T-helper 1 cell treated with Interleukin-12 subunit alpha and Interleukin-12 subunit beta and Interleukin-4 antibody, amounts not matched to agents 30 μg/mL and 1 μg/mL, for 36 hours (primary cell): ENCODE results near the gene IFRD2.
"Not testable (repeated sequence)": the region's sequence is repeated elsewhere in the genome, so short reads cannot be mapped to it uniquely, and the experiment has no call there.

ENCODE experiments used
- H3K27ac Mint-ChIP-seq: one replicate; pipeline ENCODE4 v1.8.0; 2021; ENCODE audit warnings: mild to moderate bottlenecking, mixed read lengths
- H3K27me3 Mint-ChIP-seq: one replicate; pipeline ENCODE4 v1.8.0; 2021; ENCODE audit warnings: low read depth, mixed read lengths
- H3K36me3 Mint-ChIP-seq: one replicate; pipeline ENCODE4 v1.8.0; 2021; ENCODE audit warnings: low read depth, mixed read lengths
- H3K4me1 Mint-ChIP-seq: one replicate; pipeline ENCODE4 v1.8.0; 2021; ENCODE audit warnings: low read depth, mixed read lengths
- H3K4me3 Mint-ChIP-seq: one replicate; pipeline ENCODE4 v1.8.0; 2021; ENCODE audit warnings: mild to moderate bottlenecking, moderate library complexity, mixed read lengths
- H3K9me3 Mint-ChIP-seq: one replicate; pipeline ENCODE4 v1.8.0; 2021; ENCODE audit warnings: mixed read lengths

The IFRD2 gene

GRCh38 chr3:50272911-50273688 is 19.1 kb downstream of the IFRD2 start:
- Mint-ChIP-seq H3K36me3 (no peaks in the 10 kb centered on the region), H3K4me3 (peak overlapping the region; percentile 75), H3K27me3 (peaks cover 40% of the 10 kb centered on the region), H3K9me3 (no peaks in the 10 kb centered on the region), H3K4me1 (peaks cover 21% of the 10 kb centered on the region), H3K27ac (no peak overlapping the region)

GRCh38 chr3:50272538-50272910 is 19.7 kb downstream of the IFRD2 start:
- H3K9me3 Mint-ChIP-seq, H3K27ac Mint-ChIP-seq, H3K36me3 Mint-ChIP-seq: not testable (repeated sequence)
- Mint-ChIP-seq H3K4me1 (peaks cover 21% of the 10 kb centered on the region), H3K4me3 (peak overlapping the region; percentile 75), H3K27me3 (peaks cover 40% of the 10 kb centered on the region)

- Mint-ChIP-seq H3K9me3 (no peaks in the 10 kb centered on the region), H3K27me3 (peaks cover 41% of the 10 kb centered on the region), H3K4me3 (no peak overlapping the region), H3K4me1 (peaks cover 21% of the 10 kb centered on the region), H3K36me3 (no peaks in the 10 kb centered on the region), H3K27ac (no peak overlapping the region)
Measured at GRCh38 chr3:50271314-50271936, 20.8 kb downstream of the IFRD2 start.

- Mint-ChIP-seq H3K4me3 (no peak overlapping the region), H3K27me3 (peaks cover 35% of the 10 kb centered on the region), H3K27ac (no peak overlapping the region)
Measured at GRCh38 chr3:50270422-50271224, 21.6 kb downstream of the IFRD2 start.

GRCh38 chr3:50269977-50270413 is 22.2 kb downstream of the IFRD2 start:
- Mint-ChIP-seq H3K4me1 (peaks cover 15% of the 10 kb centered on the region), H3K36me3 (no peaks in the 10 kb centered on the region), H3K4me3 (no peak overlapping the region), H3K9me3 (no peaks in the 10 kb centered on the region), H3K27me3 (peaks cover 28% of the 10 kb centered on the region), H3K27ac (no peak overlapping the region)

More at GRCh38 chr3:50270422-50271224, 21.6 kb downstream of the IFRD2 start:
- Mint-ChIP-seq H3K36me3 (no peaks in the 10 kb centered on the region), H3K4me1 (peaks cover 17% of the 10 kb centered on the region), H3K9me3 (no peaks in the 10 kb centered on the region)

DNA sequence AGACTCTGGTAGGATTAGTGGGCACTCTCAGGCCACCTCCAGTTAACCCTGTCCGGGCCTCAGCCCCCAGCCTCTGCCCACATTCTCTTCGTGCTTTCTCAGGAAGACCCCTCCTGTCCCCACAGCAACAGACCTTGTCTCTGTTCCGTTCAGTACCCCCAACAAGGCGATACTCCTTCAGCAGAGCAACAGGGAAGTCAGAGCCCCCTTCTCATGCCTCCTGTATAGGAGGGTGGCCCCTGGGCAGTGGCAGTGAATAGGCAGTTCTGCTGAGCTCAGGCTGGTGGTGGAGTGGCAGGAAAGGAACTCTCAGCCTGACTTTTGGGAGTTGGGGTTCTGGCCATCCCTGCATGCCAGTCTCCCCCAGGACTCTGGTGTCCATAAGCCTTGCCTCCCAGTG is 22.8 kb downstream of the IFRD2 start:
- Mint-ChIP-seq H3K27ac (no peak overlapping the region), H3K27me3 (peaks cover 23% of the 10 kb centered on the region), H3K9me3 (no peaks in the 10 kb centered on the region), H3K4me3 (no peak overlapping the region), H3K36me3 (no peaks in the 10 kb centered on the region), H3K4me1 (peaks cover 13% of the 10 kb centered on the region)

DNA sequence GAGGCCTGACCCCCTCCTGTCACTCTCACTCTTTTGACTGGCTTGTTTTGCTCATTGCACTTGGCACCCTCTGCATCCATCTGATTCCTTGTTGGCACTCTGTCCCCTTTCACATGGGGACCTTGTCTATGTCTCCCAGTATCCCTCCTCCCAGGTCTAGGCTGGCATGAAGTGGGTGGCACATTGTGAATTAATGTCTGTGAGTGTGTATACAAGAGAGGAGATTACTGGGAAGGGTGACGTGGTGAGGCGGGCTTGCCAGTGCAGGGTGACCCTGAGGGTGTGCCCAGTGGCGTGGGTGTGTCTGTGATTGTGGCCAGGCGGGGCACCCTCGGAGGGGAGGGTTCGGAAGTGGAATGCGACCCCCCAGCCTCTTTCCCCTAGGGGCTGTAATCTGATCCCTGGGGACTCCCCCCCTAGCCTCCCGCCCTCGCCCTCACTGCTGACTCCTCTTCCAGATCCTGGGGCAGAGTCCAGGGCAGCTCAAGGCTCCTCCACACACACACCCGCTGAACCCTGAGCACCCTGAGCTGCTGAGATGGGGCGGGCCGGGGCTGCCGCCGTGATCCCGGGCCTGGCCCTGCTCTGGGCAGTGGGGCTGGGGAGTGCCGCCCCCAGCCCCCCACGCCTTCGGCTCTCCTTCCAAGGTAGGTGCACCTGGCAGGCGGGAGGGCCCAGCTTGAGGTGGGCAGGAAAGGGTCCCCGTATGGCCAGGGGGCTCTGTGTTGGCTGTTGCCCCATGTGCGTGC is 23.4 kb downstream of the IFRD2 start, which contains the start of gene SEMA3B:
SEMA3B (plus strand) TSS at position 445 of the 749 bp plus-strand sequence; CDS start at position 539, 94 bp downstream.
- Mint-ChIP-seq H3K4me3 (no peak within 1 kb of the TSS), H3K9me3 (no peaks in the 10 kb centered on the region), H3K27me3 (peaks cover 18% of the 10 kb centered on the region), H3K36me3 (no peaks in the 10 kb centered on the region), H3K27ac (no peak within 1 kb of the TSS), H3K4me1 (peaks cover 9% of the 10 kb centered on the region)

DNA sequence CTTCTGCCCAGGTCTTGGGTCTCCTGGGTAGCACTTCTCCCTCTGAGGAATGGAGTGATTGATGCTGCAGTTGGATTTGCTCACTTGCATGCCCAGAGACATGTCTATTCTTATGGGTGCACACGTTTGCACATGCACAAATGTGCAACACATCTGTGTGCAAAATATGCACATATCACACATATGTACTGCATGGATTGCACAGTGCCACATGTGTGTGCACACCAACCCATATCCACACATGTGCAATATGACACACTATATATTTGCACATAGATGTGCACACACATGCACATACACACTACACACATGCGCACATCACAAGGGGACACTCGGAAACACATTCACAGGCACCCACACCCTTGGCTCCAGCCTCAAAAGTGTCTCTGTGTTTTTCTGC is 24.0 kb downstream of the IFRD2 start:
- H3K4me1 Mint-ChIP-seq: peaks cover 9% of the 10 kb centered on the region

DNA sequence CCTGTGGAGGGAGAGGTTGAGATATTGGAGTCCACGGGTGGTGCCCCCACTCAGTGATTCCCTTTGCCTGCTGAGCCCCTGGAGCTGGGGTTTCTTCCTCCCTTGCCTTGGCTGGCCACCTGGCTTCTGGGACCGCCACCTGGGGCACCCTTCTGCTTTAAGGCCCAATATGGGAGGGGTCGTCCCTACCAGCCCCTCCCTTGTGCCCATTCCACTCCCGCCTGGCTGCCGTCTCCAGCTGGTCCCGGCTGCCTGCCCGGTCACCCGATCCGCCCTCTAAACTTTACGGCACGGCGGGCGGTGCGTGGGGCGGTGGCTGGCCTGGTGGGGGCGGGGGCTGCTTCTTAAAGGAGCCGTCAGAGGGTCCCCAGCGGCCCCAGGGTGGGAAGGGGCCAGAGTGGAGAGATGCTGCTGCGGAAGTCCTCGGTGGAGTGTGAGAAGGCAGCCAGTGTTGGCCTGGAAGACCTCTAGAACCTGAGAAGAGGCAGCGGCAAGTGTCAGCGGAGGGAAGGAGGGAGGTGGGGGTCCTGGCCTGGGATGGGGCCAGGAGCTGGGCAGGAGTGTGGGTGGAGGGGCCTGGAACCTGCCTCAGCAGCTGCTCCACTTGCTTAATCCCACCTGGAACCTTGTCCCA is 24.8 kb downstream of the IFRD2 start:
- Mint-ChIP-seq H3K36me3 (no peaks in the 10 kb centered on the region), H3K4me3 (no peak overlapping the region), H3K9me3 (no peaks in the 10 kb centered on the region), H3K27ac (no peak overlapping the region), H3K27me3 (peaks cover 14% of the 10 kb centered on the region), H3K4me1 (peaks cover 7% of the 10 kb centered on the region)

More for the DNA sequence above, 24.0 kb downstream of the IFRD2 start:
- Mint-ChIP-seq H3K27ac (no peak overlapping the region), H3K4me3 (no peak overlapping the region), H3K27me3 (peaks cover 18% of the 10 kb centered on the region), H3K9me3 (no peaks in the 10 kb centered on the region), H3K36me3 (no peaks in the 10 kb centered on the region)

DNA sequence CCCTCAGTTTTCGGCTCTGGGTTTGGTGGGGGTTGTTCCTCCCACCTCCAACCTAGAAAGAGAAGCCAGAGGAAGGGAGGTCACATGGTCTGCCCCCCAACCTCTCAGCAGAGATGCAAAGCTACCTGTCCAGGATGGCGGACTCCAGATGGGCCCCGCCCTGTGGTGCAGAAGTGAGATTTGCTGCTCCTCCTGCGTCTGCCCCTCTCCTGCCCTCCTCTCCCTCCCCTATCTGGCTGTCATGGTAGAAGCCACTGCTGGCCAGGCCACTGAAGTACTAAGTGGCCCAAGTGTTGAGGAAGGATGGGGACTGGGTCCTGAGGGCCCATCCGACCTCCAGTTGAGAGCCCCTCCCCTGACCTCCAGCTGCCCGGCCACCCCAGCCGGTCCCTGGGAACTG is 25.4 kb downstream of the IFRD2 start:
- Mint-ChIP-seq H3K4me3 (no peak overlapping the region), H3K27me3 (peaks cover 14% of the 10 kb centered on the region), H3K4me1 (peaks cover 4% of the 10 kb centered on the region), H3K36me3 (no peaks in the 10 kb centered on the region), H3K27ac (no peak overlapping the region), H3K9me3 (no peaks in the 10 kb centered on the region)

DNA sequence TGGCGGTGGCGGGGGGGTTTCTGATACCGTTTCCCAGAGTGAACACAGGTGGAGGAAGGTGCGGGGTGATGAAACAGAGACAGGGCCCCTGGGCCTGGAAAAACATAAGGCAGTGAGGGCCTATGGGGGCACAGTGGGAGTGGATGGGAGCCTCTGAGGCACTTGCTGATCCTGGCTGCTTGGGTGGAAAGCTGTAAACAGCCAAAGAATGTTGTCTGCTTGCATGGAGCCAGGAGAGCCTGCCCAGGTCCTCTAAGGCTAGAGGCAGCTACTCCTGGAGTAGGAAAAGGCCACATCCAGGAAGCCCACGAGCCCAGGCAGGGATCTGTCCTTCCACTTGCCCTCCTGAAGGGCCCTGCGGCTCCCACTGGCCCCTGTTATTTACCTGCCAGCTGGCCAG is 26.2 kb downstream of the IFRD2 start:
- H3K4me3 Mint-ChIP-seq: no peak overlapping the region
- no peaks in the 10 kb centered on the region for H3K9me3 Mint-ChIP-seq
- no peaks in the 10 kb centered on the region for H3K36me3 Mint-ChIP-seq
- no peak overlapping the region for H3K27ac Mint-ChIP-seq
- no peaks in the 10 kb centered on the region for H3K4me1 Mint-ChIP-seq
- H3K27me3 Mint-ChIP-seq: peaks cover 14% of the 10 kb centered on the region

- H3K9me3 Mint-ChIP-seq: no peaks in the 10 kb centered on the region
Measured at GRCh38 chr3:50265571-50265970, 26.7 kb downstream of the IFRD2 start.

DNA sequence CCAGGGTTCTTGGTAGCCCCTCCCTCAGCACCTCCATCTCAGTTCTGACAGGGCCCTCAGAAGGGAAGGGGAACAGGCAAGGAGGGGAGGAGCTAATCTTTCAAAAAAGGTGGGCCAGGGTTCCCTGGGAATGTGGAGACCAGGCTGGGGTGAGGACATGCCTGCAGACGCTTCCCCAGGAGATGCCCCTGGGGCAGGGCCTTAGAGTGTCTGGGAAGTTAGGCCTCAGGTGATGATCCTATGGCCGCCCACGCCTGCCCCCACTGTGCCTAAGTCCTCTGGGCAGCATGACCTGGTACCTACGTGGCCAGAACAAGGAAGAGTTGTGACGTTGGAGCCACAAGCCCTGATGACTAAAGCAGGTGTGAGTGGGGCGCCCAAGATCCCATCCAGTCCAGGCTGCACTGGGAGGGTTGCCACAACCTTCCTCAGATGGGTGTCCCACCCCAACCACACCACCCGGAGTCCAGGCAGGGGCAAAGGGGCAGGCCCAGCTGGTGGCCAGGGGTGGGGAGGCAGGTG is 27.2 kb downstream of the IFRD2 start:
- Mint-ChIP-seq H3K4me1 (no peaks in the 10 kb centered on the region), H3K27ac (no peak overlapping the region), H3K36me3 (no peaks in the 10 kb centered on the region), H3K4me3 (no peak overlapping the region), H3K9me3 (no peaks in the 10 kb centered on the region), H3K27me3 (peaks cover 14% of the 10 kb centered on the region)

More at GRCh38 chr3:50265571-50265970, 26.7 kb downstream of the IFRD2 start:
- H3K36me3 Mint-ChIP-seq: no peaks in the 10 kb centered on the region
- no peak overlapping the region for H3K4me3 Mint-ChIP-seq
- H3K27me3 Mint-ChIP-seq: peaks cover 14% of the 10 kb centered on the region
- no peaks in the 10 kb centered on the region for H3K4me1 Mint-ChIP-seq
- H3K27ac Mint-ChIP-seq: no peak overlapping the region
